ENCODE results near the gene APEX2. TPM values are rescaled to one million over a fixed set of nuclear protein-coding genes. Genes with fewer than 3 reads are reported as not detected.

The APEX2 gene
- 31.0 to 36.1 TPM (median 33.5 TPM) in 5 replicates for total RNA-seq (2022; extraction: Qiagen RNA extraction; ENCODE audit: low read depth)

DNA sequence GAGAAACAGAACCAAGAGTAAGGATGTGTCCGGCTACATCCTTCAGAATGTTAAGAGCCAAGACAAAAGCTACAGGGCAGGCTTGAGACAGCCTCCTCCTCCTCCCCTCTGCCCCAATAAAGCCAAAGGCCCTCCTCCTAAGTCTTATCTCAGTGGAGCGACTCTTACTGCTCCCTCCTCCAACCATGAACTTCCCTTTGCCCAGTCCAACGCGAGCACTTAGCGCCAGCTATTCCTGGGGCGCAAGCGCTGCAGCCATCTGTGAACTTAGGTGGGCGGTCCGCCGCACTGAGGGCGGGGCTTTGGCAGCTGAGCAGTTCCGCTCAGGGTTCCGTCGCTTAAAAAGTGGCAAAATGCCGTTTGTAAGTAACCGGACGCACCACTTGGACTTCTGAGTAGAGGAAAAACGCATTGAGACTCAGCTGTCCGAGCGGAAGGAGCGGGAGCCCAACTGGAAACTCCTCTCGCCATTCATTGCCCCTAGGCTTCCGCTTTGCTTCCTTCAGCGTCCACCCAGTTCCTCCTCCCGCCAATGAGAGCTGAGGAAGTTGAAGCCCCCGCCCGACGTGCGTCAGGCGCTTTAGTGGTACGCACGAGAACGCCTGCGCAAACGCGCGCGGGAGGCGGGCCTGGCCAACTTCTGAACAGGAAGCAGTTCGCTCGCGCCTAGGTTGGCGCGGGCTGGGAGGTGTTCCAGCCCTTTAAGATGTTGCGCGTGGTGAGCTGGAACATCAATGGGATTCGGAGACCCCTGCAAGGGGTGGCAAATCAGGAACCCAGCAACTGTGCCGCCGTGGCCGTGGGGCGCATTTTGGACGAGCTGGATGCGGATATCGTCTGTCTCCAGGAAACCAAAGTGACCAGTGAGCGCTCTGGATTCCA, at the start of gene APEX2:
Gene APEX2 (plus strand): TSS at position 647 of the 882 bp plus-strand sequence. CDS start 60 bp downstream, at position 707.

DNA sequence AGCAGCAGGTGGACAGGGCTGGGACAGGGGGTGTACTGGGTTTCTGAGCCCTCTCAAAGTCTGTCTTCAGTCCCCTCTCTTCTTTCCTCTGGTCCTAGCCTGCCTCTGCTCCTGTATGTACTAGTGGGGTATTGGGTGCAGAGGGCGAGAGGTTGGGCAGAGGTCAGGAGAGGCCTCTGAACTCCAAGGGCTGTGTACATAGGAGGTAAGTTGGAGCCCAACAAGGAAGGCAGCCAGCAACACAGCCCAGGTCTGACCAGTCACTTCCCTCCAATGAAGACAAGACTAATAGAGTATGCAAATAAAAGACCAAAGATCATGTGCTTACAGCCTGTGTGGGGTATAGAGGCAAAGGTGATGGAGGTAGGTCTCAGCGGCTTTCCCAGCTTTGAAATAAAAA, 6.1 kb upstream of the APEX2 start, which contains the start of gene PFKFB1:
Gene PFKFB1 (minus strand): TSS at position 90 of the 400 bp plus-strand sequence. CDS start 181 bp downstream, outside the sequence.

GRCh38 chrX:55030271-55031205, 30.4 kb downstream of the APEX2 start, which contains the start of gene ALAS2:
ALAS2 (minus strand) TSS chrX:55030977; CDS start chrX:55026000, 4,977 bp downstream.

Other genes with a start within 250 kb of the APEX2 start
- gene ITIH6, start 202.1 kb upstream of the APEX2 start, total RNA-seq (2022; extraction: Qiagen RNA extraction; ENCODE audit: low read depth) = 0.02 TPM in 1 of 5 replicates, not detected in the others
- 69.6 to 86.8 TPM (median 77.1 TPM) in 5 replicates for gene MAGED2, start 192.6 kb upstream of the APEX2 start, total RNA-seq (2022; extraction: Qiagen RNA extraction; ENCODE audit: low read depth)
- gene TRO, start 79.5 kb upstream of the APEX2 start, total RNA-seq (2022; extraction: Qiagen RNA extraction; ENCODE audit: low read depth) = 0.47 to 0.85 TPM (median 0.73 TPM) in 5 replicates
- 0.09 to 0.13 TPM (median 0.13 TPM) in 3 of 5 replicates, not detected in the others for gene PFKFB1, start 6.2 kb upstream of the APEX2 start, total RNA-seq (2022; extraction: Qiagen RNA extraction; ENCODE audit: low read depth)
- gene ALAS2, start 30.6 kb downstream of the APEX2 start, total RNA-seq (2022; extraction: Qiagen RNA extraction; ENCODE audit: low read depth) = not detected in 5 replicates
- not detected in 5 replicates for gene PAGE2B, start 74.7 kb downstream of the APEX2 start, total RNA-seq (2022; extraction: Qiagen RNA extraction; ENCODE audit: low read depth)
- not detected in 5 replicates for gene PAGE2, start 88.7 kb downstream of the APEX2 start, total RNA-seq (2022; extraction: Qiagen RNA extraction; ENCODE audit: low read depth)
- not detected in 5 replicates for gene PAGE5, start 220.0 kb downstream of the APEX2 start, total RNA-seq (2022; extraction: Qiagen RNA extraction; ENCODE audit: low read depth)